NOMO-1 (cell line): ENCODE results near the gene DCC.

Source experiments
- DNase-seq, 2 experiments: peaks; one replicate each; lab custom pipeline; 2025; ENCODE audit not compliant: unreplicated experiment in 2 of 2; lab: John Stamatoyannopoulos, UW

DCC gene

GRCh38 chr18:53543711-53544110 lies 1203.7 kb downstream of the DCC start:
- no peak for DNase-seq

GRCh38 chr18:53544917-53545316 lies 1204.9 kb downstream of the DCC start:
- DNase-seq = no peak

- no peak for DNase-seq
Observed at GRCh38 chr18:53551868-53552426, 1212.0 kb downstream of the DCC start.

- no peak for DNase-seq
Observed at GRCh38 chr18:53553030-53553429, 1213.0 kb downstream of the DCC start.

GRCh38 chr18:53556450-53556849 lies 1216.5 kb downstream of the DCC start:
- DNase-seq = no peak

GRCh38 chr18:53560546-53560945 lies 1220.5 kb downstream of the DCC start:
- DNase-seq = no peak

- no peak for DNase-seq
Observed at GRCh38 chr18:53566626-53567025, 1226.6 kb downstream of the DCC start.

- DNase-seq = peak in 1 of 2 experiments; percentile 7
Observed at GRCh38 chr18:53567929-53568574, 1228.1 kb downstream of the DCC start.
